ENCODE data around the gene CCDC146.
"Not testable (repeated sequence)": the region's sequence is repeated elsewhere in the genome, so short reads cannot be mapped to it uniquely, and the experiment has no call there.

Gene CCDC146

DNA sequence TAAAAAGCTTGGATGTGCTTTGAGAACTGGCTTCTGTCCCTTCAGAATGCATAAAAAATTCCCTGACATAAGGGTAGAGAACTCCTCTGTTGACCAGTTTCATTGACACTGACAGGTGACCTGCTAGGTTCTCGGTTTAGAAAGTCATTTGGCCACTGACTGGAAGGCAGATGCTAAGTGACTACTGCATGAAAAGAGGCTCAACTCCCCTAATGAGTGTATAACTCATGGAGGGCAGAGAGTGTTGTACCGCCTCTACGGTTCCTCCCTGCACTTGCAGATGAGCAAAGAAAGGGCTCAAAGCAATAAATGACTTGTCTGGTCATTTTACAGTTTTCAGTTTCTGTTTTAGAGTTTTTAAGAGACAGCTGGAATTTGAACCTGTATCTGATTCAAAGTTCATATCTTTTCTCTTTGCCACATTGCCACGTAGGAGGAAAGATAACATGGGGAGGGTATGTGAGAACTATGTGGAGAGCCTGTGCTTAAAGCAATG, 80.1 kb downstream of the CCDC146 start:
- DNase-seq, result no peak

DNA sequence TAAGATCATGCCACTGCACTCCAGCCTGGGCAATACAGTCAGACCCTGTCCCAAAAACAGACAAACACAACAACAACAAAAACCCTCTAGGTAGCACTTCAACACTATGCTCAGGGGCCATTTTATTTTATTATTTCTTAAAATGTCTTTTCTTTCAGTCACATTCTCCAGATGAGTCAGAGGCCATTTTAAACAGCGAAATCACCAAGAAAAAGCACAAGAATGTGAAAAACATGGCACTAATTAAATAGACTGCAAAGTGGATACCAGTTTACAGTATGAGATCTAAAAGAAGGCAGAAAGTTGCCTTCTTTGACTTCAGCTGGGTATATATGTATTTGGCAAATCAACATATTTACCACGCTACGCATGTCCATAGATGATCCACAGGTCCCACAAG, 83.3 kb downstream of the CCDC146 start:
- no peak for DNase-seq

- no peak for DNase-seq
Measured at GRCh38 chr7:77208416-77208815, 86.0 kb downstream of the CCDC146 start.

DNA sequence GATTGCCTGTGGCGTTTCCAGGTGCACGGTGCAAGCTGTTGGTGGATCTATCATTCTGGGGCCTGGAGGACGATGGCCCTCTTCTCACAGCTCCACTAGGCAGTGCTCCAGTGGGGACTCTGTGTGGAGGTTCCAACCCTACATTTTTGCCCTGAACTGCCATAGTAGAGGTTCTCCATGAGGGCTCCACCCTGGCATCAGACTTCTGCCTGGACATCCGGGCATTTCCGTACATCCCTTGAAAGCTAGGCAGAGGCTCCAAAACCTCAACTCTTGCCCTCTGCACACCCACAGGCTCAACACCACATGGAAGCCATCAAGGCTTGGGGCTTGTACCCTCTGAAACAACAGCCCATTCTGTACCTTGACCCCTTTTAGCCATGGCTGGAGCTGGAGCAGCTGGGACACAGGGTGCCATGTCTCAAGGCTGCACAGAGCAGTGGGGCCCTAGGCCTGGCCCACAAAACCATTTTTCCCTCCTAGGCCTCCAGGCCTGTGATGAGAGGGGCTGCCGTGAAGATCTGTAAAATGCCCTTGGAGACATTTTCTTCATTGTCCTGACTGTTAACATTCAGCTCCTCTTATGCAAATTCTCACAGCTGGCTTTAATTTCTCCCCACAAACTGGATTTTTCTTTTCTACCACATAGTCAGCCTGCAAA, 87.2 kb downstream of the CCDC146 start:
- no peak for DNase-seq

DNA sequence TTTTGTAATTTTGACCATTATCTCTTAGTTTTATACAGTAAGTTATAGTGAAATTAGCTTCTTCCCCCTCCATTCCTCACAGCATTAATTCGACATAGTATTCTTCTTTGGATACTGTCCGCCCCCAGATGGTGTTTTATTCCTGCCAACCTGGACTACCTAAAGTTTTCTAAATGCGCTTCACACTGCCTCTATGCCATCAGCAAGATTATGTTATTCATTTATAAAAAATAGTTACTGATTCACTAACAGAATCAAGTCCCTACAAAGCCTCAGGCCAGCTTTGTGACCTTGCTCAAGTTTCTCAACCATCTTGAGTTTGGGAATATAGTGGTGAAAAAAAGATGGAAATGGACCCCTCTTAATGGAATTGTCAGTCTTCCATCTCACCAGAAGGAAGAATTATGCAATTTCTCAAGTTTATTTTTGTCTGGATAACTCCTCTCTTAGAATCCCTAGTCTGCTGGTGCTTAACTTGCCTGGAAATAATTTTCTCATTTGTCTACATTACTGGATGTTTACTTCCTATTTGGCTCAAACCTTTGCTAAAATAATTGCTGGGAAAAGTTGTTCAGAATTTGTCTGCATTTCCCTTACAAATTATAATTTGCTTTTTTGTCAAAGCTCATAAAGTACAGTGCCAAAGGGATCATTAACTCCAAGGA, 93.9 kb downstream of the CCDC146 start:
- DNase-seq, result no peak

- DNase-seq, result no peak
Measured at GRCh38 chr7:77217474-77218185, 95.2 kb downstream of the CCDC146 start.

DNA sequence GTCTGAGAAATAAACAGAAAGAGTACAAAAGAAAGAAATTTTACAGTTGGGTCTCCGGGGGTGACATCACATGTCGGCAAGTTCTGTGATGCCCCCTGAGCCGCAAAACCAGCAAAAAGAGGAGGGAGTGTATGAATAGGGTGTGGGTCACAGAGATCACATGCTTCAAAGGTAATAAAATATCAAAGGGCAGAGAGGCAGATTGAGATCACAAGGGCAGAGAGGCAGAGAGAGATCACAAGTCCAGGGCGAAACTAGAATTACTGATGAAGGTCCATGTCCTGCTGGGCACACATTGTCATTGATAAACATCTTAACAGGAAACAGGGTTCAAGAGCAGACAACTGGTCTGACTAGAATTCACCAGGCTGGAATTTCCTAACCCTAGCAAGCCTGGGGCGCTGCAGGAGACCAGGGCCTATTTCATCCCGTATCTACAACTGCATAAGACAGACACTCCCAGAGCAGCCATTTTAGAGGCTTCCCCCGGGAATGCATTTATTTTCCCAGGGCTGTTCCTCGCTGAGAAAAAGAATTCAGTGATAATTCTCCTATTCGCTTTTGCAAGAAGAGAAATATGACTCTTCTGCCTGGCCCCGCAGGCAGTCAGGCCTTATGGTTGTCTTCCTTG, 97.4 kb downstream of the CCDC146 start:
- DNase-seq, result not testable (repeated sequence)

DNA sequence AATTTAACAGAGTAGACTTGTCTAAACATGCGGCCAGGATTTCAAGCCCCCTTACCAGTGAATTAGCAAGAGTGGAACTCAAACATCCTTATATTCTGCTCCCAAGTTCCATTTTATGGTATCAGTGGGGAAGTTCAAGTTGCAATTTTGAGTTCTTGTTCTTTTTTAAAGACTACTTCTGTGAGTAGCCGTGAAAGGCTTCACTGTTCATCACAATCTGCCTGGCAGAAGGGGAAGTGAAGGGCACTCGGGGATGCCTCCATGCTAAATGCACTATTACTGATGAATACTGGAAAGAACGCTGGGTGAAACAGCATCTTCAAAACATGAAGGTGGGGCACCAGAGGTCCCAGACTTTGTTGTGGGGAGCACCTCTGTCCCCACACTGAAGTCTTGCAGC, 99.7 kb downstream of the CCDC146 start:
- DNase-seq, result no peak

DNA sequence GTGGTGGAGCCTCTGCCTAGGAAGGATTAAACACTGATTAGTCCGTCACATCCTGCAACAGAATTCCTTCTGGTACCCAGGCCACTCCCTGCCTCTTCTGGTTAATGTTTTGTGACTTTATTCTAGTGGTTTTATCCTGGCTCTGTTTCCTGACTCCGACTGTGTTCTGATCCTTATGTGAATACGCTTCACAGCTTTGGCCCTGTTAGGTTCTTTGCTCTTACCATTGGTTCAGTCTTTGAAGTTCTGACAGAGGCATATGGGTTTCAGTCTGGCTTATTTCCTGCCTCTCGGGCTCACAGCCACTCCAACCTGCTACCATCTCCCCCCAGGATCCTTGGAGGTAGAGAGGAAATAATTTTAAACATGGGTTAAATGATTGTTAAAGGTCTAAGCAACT, 100.4 kb downstream of the CCDC146 start:
- DNase-seq, result no peak

DNA sequence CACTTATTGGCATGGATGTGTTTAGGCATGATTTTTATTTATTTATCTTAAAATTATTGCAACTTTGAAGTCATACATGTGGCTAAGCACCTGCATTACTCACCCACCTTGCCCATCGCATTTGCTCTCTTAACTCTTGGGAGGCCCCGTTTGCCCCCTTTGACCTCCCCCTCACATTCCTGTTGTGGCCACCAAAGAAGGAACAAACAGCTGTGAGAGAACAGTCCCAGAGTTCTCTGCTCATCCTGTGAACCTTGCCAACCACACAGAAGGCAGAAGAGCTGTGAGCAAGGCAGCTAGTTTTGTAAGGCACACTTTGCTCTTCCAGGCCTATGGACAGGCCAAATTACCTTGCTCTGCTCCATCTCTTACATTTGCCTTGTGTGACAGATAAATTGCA, 100.8 kb downstream of the CCDC146 start:
- DNase-seq, result no peak

GRCh38 chr7:77226357-77226839, 104.0 kb downstream of the CCDC146 start:
- DNase-seq, result no peak

DNA sequence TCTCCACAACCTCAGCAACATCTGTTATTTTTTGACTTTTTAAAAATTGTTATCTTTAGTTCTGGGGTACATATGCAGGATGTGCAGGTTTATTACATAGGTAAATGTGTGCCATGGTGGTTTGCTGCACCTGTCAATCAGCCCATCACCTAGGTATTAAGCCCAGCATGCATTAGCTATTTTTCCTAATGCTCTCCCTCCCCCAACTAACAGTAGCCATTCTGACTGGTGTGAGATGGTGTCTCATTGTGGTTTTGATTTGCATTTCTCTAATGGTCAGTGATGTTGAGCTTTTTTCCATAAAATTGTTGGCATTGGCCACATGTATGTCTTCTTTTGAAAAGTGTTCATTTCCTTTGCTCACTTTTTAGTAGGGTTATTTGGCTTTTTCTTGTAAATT, 106.4 kb downstream of the CCDC146 start:
- DNase-seq, result not testable (repeated sequence)

GRCh38 chr7:77232467-77232866, 110.1 kb downstream of the CCDC146 start:
- no peak for DNase-seq

DNA sequence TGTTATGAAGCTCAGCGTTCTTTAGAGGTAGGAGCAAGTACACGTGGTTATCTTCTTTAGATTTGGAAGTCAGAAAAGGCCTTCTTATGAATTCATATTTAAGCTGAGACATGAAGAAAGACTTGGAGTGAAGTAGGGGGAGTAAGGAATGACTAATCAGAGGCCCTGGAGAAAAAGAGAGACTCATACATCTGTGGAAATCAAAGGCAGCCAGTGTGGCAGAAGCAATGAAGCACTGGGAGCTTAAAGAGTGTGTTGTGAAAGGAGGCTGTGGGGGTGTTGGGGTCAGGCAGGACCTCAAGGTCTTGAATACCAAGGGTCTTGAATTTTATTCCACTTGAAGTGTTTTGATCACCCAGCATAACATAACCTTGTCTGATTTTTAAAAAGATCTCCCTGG, 112.9 kb downstream of the CCDC146 start:
- DNase-seq, result no peak

DNA sequence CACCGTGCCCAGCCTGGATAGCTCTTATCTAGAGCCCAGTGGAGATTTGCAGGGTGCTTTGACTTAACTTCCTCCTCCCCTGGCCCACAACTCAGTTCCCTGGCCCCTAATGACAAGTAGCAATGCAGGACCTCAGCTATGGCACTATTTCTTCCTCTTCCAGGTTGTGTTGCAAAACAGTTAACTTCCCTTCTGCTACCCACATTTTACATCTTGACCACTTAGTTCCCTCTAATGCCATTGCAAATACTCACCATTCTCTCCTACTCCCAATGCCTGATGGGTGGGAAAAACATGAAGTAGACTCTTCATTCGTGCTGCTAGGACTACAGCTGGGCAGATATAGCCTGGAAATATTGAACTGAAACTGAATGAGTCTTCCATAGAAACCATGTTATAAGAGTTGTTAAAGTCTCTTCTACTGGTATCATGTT, 116.3 kb downstream of the CCDC146 start:
- DNase-seq, result no peak

DNA sequence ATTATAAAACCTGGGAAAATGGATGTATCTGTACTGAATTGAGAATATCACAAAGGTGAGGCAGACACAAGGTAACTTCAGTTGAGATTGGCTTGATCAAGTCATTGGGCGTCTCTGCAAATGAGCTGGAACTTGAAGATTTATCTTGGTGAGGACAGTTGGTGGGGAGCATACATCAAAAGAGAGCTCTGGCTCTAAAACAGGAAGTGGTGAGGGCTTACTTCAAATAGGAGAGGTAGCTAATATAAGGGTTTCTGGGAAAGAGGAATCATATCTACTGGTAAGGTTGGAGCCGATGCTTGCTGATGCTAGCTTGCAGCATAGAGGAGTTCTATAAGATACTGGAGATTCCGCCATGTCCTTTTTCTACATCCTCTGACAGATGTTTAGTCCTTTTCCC, 117.1 kb downstream of the CCDC146 start:
- no peak for DNase-seq

GRCh38 chr7:77242068-77242467, 119.7 kb downstream of the CCDC146 start:
- no peak for DNase-seq

DNA sequence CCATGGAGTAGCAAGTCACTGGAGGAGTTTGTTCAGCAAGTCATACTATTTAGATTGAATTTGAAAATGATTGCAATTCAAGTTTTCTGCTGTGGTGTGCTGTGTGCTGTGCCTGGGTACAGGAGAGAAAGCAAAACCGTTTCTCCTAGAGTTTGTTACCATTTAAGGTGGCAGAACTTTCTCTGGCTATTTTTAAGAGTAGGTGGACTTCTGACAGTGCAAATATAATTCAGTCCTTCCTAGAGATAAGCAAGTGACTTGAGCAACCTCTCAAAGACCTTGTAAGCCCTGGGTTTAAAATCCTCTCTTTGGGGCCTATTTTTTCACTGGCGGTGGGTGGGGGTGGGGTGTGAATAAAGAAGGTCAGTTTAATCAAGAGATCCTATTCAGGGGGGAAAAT, 120.1 kb downstream of the CCDC146 start:
- DNase-seq, result no peak

- DNase-seq, result no peak
Measured at GRCh38 chr7:77244222-77244934, 122.0 kb downstream of the CCDC146 start.

- DNase-seq, result no peak
Measured at GRCh38 chr7:77245015-77245755, 122.8 kb downstream of the CCDC146 start.

DNA sequence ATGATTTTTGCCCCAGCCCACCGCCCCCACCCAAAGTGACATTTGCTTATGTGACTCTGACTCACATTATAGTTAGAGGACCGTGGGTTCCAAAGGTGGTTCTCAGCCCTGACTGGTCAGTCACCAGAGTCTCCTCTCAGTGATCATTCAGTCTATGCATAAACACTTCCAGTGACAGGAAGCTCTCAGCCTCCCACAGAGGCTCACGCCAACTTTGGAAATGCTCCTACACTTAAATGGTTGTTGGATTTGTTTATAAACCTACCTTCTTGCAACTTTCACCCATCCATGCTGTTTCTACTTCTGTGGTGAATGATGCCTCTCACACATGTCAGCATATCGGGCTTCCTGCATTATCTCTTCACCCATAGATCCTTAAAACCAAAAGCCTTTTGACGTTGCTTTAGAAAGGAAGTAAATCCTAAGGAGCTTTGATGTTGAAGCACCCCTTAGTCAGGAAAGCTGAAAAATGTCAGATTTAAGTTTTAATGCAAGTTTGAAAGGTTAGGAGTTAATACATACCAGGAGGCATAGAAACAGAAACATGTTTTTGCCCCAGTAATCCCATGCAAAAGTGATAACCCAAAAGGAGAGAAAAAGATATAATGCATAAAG, 123.7 kb downstream of the CCDC146 start:
- no peak for DNase-seq
